ENCODE data around the gene C5AR1.

DNA sequence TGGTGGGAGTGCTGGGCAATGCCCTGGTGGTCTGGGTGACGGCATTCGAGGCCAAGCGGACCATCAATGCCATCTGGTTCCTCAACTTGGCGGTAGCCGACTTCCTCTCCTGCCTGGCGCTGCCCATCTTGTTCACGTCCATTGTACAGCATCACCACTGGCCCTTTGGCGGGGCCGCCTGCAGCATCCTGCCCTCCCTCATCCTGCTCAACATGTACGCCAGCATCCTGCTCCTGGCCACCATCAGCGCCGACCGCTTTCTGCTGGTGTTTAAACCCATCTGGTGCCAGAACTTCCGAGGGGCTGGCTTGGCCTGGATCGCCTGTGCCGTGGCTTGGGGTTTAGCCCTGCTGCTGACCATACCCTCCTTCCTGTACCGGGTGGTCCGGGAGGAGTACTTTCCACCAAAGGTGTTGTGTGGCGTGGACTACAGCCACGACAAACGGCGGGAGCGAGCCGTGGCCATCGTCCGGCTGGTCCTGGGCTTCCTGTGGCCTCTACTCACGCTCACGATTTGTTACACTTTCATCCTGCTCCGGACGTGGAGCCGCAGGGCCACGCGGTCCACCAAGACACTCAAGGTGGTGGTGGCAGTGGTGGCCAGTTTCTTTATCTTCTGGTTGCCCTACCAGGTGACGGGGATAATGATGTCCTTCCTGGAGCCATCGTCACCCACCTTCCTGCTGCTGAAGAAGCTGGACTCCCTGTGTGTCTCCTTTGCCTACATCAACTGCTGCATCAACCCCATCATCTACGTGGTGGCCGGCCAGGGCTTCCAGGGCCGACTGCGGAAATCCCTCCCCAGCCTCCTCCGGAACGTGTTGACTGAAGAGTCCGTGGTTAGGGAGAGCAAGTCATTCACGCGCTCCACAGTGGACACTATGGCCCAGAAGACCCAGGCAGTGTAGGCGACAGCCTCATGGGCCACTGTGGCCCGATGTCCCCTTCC lies 10.5 kb downstream of the C5AR1 start:
- TF ChIP-seq, protein P1, sequence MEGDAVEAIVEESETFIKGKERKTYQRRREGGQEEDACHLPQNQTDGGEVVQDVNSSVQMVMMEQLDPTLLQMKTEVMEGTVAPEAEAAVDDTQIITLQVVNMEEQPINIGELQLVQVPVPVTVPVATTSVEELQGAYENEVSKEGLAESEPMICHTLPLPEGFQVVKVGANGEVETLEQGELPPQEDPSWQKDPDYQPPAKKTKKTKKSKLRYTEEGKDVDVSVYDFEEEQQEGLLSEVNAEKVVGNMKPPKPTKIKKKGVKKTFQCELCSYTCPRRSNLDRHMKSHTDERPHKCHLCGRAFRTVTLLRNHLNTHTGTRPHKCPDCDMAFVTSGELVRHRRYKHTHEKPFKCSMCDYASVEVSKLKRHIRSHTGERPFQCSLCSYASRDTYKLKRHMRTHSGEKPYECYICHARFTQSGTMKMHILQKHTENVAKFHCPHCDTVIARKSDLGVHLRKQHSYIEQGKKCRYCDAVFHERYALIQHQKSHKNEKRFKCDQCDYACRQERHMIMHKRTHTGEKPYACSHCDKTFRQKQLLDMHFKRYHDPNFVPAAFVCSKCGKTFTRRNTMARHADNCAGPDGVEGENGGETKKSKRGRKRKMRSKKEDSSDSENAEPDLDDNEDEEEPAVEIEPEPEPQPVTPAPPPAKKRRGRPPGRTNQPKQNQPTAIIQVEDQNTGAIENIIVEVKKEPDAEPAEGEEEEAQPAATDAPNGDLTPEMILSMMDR (IDR thresholded peaks at IDR 0.05) = no peak
- TF ChIP-seq POLR2A (IDR thresholded peaks at IDR 0.05) = no peak
